GM21825 (cell line): ENCODE measurements around the gene ADAMTS2.
"Not testable (repeated sequence)": the region's sequence is repeated elsewhere in the genome, so short reads cannot be mapped to it uniquely, and the experiment has no call there.

Source experiments
- ATAC-seq: cut with Tn5 transposase; IDR thresholded peaks from one replicate; pipeline ENCODE4 v1.9.1; 2021; ENCODE audit warnings: mild to moderate bottlenecking, moderate library complexity; ENCODE audit not compliant: unreplicated experiment

The ADAMTS2 gene

GRCh38 chr5:179327021-179327735, 18.1 kb downstream of the ADAMTS2 start:
- ATAC-seq = no peak

- no peak for ATAC-seq
Measured at GRCh38 chr5:179326122-179326927, 18.9 kb downstream of the ADAMTS2 start.

GRCh38 chr5:179325296-179326031, 19.8 kb downstream of the ADAMTS2 start:
- no peak for ATAC-seq

GRCh38 chr5:179324760-179325295, 20.4 kb downstream of the ADAMTS2 start:
- ATAC-seq = no peak

- not testable (repeated sequence) for ATAC-seq
Measured at GRCh38 chr5:179324316-179324715, 20.9 kb downstream of the ADAMTS2 start.

- ATAC-seq = no peak
Measured at GRCh38 chr5:179323026-179323870, 22.0 kb downstream of the ADAMTS2 start.

GRCh38 chr5:179322071-179323025, 22.9 kb downstream of the ADAMTS2 start:
- no peak for ATAC-seq

GRCh38 chr5:179321206-179321987, 23.9 kb downstream of the ADAMTS2 start:
- ATAC-seq = no peak

GRCh38 chr5:179319741-179320281, 25.4 kb downstream of the ADAMTS2 start:
- ATAC-seq = no peak

GRCh38 chr5:179319123-179319522, 26.1 kb downstream of the ADAMTS2 start:
- no peak for ATAC-seq

- ATAC-seq = no peak
Measured at GRCh38 chr5:179318221-179318955, 26.9 kb downstream of the ADAMTS2 start.

- no peak for ATAC-seq
Measured at GRCh38 chr5:179317411-179318220, 27.6 kb downstream of the ADAMTS2 start.

GRCh38 chr5:179316982-179317381, 28.3 kb downstream of the ADAMTS2 start:
- ATAC-seq = no peak

GRCh38 chr5:179316111-179316551, 29.1 kb downstream of the ADAMTS2 start:
- no peak for ATAC-seq

GRCh38 chr5:179315356-179315890, 29.8 kb downstream of the ADAMTS2 start:
- ATAC-seq = no peak

GRCh38 chr5:179314606-179315355, 30.5 kb downstream of the ADAMTS2 start:
- ATAC-seq = no peak
